NOMO-1 (cell line): ENCODE measurements around the gene NAT16.

Experiments
- DNase-seq, 2 experiments: peaks; one replicate each; lab custom pipeline; 2025; ENCODE audit not compliant: unreplicated experiment in 2 of 2; lab: John Stamatoyannopoulos, UW

The NAT16 gene

DNA sequence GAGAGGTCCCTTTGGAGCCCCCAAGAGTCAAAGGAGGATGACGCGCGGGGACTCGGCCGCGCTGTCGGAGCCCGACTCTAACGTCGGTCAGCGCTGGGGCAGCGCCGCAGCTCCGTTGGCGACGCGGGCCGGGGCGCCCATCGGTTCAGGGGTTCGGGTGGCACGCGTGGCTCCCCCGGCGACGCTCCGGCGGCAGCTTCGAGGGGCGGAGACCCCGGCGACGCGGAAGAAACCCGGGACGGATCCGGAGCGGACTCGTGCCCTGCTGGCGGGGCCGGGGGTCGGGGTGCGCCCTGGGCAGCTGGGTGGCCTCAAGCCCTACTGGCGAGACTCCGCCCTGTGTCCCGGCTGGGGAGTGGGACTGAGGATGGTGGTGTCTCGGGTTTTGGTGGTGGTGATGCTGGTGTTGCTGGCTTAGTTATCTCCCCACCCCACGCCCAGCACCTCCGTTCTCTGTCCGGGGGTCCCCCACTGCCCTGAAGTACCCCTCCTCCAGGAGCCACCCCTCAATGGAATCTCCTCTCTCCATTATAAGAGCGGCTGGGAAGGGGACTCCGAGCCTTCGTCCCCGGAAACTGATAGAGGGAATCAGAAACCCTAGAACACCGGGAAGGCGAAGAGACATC is at the start of gene NAT16:
Gene NAT16 (minus strand): TSS at position 164 of the 626 bp plus-strand sequence. CDS start 5,486 bp downstream, outside the sequence.
- no peak for DNase-seq

DNA sequence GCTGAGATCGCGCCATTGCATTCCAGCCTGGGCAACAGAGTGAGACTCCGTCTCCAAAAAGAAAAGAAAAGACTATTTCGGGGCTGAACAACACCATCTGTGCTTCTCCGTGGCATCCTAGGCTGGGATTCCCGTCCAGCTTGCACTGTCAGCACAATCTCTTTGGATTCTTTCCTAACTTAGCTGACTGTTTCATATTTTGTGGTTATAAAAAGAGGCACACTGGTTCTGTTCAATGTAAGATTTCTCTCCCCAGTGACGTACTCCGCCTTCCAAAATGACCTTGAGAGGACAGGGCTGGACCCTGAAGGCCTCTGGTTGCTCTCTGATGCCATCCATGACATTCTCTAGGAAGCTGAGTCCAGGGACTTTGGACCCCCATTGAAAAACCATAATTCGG is 46.6 kb upstream of the NAT16 start:
- DNase-seq = no peak

DNA sequence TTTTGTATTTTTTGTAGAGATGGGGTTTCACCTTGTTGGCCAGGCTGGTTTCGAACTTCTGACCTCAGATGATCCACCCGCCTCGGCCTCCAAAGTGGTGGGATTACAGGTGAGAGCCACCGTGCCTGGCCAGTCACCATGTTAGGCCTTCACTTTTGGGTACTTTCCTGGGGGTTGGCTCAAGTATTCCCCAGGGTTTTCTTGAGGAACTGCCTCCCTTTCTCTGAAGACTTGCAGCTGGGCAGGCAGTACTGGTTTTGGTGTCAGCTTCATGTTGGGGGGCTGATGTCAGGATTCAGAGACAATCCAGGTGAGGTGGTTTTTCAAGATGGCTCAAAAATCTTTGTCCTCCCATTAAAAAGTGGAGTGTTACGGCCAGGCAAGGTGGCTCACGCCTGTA is 45.6 kb upstream of the NAT16 start:
- DNase-seq = no peak

DNA sequence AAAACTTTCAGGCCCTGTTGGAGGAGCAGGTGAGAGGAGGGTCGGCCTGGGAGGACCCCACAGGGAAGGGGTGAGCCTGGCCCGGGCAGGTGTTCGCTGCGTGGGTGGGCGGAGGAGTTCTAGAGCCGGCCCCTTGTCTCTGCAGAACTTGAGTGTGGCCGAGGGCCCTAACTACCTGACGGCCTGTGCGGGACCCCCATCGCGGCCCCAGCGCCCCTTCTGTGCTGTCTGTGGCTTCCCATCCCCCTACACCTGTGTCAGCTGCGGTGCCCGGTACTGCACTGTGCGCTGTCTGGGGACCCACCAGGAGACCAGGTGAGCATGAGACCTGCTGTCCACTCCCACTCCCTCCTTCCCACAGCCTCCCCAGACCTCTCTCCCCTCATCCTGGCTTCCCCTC is 43.4 kb upstream of the NAT16 start:
- DNase-seq = no peak

DNA sequence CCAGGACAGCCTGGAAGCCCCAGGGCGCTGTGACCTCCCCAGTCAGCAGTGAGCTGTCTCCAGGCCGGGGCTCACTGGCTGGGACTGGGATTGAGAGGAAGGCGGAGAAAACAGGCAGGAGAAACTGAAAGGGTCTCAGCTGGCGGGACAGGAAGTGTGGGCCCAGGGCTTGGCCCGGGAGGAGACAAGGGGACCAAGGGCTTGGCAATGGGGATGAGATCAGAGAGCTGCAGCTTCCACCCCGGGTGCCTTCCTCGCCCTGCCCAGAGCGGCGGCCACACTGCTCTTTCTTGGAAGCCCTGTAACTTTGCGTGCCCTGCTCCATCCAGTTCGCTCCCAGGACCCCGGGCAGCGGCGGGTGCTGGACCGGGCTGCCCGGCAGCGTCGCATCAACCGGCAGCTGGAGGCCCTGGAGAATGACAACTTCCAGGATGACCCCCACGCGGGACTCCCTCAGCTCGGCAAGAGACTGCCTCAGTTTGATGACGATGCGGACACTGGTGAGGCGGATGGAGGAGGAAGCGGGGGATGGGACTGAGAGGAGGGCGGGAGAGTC is 42.3 kb upstream of the NAT16 start:
- DNase-seq = no peak

DNA sequence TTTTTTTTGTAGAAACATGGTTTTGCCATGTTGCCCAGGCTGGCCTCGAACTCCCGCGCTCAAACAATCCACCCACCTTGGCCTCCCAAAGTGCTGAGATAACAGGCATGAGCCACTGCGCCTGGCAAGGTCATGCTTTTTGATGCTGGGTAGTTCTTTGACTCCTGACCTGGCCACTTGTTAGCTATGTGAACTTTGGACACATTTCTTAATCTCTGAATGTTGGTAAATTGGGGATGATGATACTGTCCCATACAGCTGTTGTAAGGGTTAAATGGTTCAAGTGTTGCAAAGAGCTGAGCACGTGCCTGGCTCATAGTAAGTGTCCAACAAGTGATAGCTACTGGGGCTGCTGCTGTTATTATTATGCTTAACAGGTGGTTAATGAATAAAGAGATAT is 40.2 kb upstream of the NAT16 start:
- no peak for DNase-seq

DNA sequence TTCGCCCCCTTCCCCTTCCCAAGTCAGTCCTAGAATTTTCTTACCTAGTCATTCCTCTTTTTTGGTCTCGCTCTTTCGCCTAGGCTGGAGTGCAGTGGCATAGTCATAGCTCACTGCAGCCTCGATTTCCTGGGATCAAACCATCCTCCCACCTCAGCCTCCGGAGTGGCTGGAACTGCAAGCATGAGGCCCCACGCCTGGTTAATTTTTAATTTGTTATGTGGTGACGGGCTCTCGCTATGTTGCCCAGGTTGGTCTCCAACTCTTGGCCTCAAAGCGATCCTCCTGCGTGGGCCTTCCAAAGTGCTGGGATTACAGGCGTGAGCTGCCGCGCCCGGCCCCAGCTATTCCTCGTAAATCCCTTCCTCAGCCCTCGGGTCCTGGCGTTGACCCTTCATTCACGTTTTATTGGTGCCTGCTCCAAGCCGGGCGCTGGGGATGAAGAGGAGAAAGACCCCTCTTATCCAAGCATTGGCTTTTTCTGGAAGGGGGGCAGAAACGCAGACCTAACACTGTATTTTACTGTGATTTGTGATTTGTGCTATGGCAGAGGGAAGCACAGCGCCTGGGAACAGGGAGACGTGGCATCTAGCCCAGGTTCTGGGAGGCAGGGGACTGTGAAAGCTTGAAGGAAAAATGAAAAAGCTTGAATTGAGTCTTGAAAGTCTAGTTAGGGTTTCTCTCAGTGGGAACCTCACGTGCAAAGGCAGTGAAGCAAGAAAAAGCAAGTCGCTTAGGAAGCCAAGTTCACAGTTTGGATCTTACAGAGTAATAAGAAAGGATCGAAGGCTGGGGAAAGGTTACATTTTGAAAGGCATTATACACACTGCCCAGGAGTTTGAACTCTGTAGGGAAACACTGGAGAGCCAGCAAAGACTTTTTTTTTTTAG is 38.4 kb upstream of the NAT16 start:
- DNase-seq = no peak

DNA sequence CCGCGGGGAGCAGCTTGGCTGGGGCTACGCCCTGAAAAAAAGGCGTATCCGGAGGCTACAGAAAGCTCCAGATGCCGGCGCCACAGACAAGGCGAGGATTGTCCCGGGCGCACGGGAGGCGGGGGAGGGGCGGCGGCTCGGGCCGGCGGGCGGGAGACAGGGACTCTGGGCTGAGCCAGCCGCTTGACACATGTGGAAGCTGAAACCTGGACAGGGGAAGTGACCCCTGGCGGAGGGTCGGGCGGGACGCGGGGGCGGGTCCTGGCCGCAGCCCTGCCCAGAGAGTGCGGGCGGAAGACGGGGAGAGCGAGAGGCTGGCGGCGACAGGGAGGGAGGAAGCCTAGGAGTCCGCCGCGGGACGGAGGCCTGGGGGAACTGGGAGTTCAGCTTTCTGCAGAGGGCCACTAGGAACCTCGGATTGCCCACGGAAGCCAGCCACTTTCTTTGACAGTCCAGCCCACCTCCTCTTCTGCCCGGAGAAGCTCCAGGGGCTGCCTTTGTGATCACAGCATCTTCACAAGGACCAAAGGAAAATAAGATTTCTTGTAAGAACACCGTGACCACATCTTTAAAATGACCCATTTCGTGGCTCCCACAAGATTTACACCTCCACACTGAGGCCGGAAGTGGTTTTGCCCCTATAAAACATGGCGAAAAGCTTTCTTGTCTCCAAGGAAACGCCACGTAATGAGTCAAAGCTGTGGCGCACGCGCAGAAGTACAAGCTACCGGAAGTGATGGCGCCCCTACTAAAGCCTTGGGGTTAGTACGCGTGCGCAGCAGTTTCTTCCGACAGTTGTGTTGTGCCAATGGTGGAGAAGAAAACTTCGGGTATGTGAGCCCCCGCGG is 37.5 kb upstream of the NAT16 start, which contains the start of the genes PLOD3 and ZNHIT1:
Gene PLOD3 (minus strand): TSS at position 194 of the 848 bp plus-strand sequence. CDS start 307 bp downstream, outside the sequence.
Gene ZNHIT1 (plus strand): TSS at position 778 of the 848 bp plus-strand sequence. CDS start 31 bp downstream, at position 809.
- DNase-seq = peak; percentile 95 to 100

DNA sequence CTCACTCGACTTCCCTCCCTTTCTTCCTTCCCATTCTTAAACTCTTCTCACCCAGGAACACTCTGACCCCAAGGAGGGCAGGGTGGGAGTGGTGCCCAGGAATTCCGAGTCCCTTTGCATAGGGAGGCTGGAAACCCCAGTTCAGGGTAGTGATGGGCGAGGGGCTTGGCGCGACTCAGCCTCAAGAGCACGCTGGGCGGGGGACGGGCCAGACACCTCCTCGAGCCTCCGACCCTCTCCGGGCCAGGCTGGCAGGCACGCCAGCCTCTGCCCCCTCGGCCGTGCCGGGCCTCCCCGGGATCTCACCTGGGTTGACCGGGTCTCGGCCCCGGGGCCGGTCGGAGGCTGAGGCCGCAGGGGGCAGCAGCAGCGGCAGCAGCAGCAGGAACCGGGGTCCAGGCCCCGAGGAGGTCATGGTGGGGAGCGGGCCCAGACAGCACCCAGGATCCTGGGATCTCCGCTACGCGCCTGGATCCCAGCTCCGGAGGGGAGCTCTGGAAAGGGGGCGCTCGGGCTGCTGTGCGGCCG is 36.8 kb upstream of the NAT16 start:
- no peak for DNase-seq

DNA sequence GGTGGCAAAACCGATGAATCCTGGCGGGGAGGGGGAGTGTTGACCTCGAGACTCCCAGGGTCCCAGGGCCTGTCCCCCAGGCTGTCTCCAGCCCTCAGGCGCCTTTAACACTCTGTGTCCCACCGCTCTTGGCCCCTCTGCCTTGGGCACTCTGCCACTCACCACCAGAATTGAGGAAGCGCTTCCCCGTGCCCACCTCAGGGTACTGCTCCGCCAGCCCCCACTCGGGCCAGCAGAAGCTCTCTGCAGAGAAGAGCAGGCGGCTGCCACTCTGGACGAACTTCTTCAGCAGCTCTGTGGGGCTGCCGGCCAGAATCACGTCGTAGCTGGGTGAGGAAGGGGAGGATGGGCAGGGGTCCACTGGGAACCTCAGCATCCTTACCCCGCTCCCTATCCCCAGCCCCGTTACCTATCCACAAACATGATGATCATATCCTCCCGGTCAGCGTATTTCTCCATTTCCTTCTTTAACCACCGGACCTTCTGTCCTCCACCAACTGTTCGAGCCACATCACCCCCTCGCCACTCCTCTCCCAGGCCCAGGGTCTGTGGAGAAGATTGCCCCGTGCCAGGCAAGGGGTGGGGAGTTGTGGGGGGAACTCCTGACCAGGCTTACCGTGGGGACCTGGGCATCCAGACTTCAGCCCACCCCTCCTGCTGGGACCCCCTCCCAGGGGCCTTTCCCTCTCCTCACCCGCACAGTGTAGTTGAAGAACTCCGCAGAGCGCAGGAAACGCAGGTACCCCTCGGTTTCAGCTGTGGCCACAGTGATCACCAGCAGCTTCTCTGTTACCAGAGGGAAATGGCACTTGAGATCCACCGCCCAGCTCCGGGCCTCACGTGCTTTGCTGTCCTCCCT is 36.1 kb upstream of the NAT16 start:
- peak; percentile 25 to 44 for DNase-seq

DNA sequence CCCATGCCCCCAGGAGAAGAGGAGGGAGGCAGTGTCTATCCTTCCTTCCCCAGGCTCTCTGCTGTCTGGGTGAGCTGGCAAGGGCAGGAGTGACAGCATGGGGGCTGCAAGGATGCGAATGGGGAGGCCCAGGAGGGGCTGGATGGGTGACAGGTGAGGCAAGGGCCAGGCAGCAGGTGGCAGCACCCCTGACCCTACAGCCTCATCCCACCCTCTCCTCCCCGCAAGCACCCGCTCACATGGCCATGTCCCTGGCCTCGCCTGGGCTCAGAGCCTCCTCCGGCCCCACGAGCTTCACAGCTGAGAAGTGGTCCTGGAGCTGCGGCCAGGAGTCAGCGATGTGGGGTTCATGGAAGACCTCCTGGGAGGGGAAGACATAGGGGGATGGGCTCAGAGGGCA is 31.9 kb upstream of the NAT16 start:
- DNase-seq = no peak

DNA sequence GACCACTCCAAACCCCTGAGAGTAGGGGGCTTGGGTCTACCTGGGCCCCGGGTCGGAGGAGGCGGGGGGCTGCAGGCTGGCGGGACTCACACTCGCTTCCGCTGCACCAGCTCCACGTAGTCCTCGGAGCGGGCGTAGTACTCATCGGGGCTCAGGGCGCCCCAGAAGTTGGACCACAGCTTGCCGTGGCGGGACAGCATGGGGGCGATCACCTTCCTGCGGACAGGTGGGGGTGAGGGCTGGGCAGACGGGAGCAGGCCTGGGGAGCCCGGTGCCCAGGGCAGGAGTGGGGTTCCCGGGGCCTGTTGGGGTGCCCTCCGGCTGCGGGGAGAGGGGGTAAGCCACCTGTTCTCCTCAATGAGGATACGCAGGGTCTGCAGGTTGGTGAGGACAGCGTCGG is 31.4 kb upstream of the NAT16 start:
- DNase-seq = no peak

DNA sequence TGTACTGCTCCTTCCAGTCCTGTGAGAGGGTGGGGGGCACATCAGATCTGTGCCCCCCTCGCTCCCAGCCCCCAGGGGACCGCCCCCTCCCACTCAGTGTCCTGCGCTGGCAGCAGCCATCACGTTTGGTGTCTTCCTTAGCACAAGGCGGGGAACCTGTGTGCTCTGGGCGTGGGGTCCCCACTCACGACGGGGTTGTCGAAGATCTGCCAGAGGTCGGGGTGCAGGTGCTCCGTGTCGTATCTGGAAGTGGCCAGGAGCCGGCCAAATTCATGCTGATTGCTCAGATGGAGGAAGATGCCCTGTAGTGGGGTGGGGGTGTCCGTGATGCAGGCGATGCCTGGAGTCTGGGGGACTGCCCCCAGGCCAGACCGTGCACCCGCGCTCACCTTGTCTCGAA is 30.1 kb upstream of the NAT16 start:
- DNase-seq = no peak

DNA sequence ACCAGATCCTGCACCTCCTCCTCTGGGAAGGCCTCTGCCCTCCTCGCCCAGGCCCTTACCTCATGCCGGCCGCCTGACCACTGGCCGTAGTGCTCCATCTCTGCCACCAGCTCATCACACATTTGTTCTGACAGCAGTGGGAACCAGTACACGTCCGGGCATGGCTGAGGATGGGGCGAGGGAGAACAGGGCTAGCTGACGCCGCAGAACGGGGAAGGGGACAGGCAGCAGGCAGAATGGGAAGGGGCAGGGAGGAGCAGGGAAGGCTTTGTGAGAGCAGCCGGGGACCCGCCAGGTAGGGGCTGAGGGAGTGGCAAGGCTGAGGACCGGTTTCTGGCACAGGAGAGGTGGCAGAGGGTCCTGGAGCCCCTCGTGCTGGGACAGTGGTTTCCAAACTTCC is 28.7 kb upstream of the NAT16 start:
- no peak for DNase-seq

DNA sequence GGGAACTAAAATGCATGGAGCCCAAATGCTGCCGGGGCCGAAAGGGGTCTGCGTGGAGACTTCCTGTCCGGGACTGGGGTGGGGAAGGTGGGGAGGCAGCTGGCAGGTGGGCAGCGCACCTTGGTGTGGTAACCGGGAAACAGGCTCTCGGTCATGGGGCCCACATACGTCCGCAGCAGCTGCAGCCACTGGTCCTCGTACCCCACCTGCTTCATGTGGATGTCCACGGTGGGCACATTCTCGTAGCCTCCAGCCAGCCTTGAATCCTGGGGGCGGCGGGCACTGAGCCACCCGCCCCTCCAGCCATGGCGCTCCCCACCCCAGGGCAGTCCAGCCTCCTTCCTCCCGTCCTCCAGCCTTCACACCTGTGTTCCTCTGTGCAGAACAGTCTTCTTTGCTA is 27.4 kb upstream of the NAT16 start:
- DNase-seq = no peak

DNA sequence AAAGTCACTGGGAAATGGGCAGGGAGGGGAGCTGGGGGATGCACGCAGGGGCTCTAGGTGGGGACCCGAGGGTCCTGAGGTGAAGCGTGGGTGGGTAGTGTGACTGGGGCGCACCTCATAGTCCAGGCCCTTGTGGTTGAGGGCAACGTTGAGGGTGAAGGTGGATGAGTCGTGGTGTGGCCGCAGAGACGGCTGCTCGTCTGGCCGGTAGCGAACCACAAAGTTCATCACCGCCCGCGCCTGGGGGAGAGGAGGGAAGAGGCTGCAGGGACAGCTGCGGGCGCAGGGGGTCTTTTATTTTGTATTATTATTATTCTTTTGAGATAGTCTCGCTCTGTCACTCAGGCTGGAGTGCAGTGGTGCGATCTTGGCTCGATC is 26.6 kb upstream of the NAT16 start:
- DNase-seq = no peak

DNA sequence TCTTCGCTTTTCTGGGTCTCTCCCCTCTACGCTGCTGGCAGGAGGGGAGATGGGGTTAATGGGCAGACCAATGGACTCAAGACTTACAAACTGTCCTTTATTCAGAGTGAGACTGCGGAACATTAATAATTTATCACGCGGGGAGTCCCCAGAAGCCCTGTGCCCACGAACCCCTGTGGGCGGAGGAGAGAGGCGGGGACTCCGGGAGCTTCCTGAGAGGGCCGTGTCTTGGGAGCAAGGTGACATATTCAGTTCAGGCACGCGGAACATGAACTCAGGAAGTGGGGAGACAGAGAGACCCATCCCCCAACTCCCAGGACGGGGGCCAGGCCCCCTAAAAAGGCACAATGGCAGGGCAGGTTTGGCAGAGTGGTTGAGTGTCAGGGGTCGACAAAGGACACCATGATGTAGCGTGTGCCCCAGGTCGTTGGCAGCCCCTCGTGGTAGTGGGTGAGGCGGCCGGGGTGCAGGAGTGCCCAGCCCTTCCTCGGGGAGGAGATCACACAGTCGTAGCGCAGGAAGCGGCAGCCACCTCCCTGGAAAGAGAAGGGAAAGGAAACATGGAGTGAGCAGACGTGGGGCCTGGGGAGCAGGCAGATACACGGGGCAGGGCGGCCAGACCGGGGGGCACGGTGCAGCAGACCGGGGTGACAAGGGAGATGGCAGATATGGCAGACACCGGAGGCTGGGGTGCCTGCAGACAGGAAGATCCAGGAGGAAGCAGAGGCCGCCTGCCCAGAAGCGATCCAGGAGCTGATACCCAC is 26.0 kb upstream of the NAT16 start:
- no peak for DNase-seq

DNA sequence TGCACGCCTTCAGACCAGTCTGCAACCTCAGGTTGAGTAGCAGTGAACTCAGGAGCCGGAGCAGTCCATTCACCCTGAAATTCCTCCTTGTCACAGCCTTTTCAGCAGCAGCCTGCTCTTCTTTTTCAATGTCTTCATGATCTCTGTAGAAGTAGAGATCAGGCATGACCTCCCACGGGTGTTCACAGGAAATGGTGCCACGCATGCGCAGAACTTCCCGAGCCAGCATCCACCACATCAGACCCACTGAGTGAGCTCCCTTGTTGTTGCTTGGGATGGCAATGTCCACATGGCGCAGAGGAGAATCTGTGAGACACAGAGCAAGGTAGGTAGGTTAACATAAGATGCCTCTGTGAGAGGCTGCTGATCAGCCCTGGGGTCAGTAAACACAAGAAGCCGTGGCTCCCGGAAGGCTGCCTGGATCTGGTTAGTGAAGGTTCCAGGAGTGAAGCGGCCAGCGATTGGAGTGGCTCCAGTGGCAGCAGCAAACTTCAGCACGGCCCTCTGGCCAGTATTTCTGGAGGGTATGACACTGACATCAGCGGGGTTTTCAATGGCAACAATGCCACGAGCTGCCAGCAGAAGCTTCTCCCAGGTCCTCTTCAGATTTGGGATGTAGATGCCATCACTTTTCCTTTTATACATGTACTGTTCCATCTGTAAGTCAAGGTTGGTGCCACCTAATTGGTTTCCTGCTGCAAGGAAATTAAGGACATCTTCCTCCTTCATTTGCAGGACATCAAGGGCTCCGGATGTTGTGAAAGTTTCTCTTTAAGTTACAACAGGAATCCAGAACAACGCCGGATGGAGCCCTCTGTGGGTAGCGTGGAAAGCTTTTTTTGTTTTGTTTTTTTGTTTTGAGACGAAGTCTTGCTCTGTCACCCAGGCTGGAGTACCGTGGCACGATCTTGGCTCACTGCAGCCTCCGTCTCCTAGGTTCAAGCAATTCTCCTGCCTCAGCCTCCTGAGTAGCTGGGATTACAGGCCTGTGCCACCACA is 23.9 kb upstream of the NAT16 start:
- peak; percentile 81 to 93 for DNase-seq
